DMS53 (cell line): Measurements from ENCODE around the gene GARS1.

ENCODE experiments used
- DNase-seq: peaks from one replicate; lab custom pipeline; 2025; lab: John Stamatoyannopoulos, UW

GARS1 gene

DNA sequence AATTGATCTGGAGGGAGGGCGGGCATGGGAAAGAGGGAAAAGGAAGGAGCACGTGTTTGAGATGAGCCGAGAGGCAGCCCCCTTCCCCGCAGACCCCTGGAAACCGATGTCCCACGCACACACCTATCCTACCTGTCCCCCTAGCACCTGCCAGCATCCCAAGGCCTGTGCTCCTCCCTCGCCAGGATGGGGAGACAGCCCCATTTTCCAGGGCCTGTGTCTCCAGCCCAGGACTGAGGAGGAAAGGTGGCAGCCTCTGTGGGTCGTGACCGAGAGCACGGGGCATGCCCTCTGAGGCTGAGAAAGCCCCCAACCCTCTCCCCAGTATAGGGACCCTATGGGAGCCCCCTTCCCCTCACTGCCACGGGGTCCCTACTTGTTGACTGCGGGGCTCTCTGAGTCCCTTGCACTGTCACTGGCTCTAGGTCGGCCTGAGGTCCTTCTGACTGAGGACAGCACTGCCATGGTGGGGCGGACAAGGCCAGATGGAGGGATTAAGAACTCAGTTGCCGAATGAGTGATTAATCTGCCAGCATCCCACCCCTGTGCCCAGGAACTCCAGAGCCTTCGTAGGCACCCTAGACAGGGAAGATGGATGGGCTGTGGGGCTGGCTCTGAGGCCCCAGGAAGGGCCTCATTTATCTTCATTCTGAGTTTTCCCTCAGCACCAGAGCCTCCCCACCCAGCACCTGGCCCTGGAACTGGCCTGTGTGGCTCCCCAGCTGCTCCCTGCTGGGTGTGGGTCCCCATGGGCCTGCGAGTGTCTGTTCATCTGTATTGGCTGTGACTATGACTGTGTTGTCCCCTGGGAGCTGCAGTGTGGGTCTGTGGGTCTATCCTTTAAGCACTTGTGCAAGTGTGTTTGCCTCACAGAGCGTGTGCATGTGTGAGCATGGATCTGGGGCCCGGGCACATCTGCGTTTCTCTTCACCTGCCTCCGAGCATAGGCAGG, 61.6 kb downstream of the GARS1 start:
- no peak for DNase-seq

DNA sequence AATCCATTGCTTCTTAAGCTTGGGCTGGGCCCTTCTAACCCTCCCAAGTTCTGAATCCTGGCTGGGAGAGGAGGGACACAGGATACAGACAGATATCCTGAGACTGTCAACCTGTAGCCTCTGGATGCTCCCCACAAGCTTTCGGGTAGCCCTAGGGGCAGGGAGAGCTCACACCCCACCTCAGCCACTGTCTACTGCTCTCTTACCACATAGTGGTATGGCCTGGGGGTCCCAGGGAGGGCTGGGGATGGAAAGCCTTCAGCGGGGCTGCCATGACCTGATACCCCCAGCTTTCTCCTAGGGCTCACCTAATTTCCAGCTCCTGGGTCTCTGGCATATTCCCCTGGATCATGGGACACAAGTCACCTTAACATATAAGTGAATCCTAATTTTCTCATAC, 62.5 kb downstream of the GARS1 start:
- DNase-seq, result no peak

DNA sequence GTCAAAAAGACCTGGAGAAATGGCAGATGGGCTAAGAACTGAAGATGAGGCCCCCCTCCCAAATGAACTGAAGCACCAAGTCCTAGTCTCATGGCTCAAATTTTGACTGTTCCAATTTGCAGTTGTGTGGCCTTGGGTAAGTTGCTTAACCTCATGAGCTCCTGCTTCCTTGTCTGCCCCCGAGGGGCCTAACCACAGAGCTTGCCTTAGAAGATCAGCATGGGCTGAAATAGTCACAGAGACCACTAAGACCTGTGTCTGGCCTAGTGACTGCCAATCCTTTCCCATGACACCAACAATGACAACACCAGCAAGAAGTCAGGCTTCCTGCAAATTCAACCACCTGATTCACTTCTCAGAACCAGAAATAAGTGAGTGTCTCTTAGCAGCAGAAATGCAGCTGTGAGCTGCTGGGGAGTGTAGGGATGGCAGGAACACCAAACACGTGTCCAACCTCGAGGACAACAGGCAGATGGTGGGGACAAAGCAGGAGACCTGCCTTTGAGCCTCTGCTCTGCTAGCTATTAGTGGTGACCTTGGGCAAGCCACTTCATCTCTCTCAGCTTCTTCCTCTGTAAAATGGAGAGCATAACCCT, 63.9 kb downstream of the GARS1 start:
- DNase-seq, result no peak

DNA sequence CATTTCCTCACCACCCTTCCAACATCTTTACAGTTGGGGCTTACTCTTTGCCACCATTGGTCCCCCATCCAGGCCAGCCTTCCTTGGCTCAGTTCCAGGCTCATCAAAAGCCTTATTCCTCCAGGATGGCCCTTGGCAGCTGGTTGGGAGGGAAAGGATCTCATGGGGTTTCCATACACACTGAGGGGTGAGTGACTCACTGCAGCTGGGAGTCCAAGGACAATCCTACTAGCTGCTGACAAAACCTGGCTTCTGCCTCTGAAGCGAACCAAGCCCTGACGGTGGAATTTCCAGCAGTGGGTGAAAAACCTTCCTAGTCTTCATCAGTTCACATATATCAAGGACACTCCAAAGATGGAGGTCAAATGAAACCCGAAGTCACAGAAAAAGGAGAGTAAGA, 64.6 kb downstream of the GARS1 start:
- DNase-seq, result peak; percentile 22

DNA sequence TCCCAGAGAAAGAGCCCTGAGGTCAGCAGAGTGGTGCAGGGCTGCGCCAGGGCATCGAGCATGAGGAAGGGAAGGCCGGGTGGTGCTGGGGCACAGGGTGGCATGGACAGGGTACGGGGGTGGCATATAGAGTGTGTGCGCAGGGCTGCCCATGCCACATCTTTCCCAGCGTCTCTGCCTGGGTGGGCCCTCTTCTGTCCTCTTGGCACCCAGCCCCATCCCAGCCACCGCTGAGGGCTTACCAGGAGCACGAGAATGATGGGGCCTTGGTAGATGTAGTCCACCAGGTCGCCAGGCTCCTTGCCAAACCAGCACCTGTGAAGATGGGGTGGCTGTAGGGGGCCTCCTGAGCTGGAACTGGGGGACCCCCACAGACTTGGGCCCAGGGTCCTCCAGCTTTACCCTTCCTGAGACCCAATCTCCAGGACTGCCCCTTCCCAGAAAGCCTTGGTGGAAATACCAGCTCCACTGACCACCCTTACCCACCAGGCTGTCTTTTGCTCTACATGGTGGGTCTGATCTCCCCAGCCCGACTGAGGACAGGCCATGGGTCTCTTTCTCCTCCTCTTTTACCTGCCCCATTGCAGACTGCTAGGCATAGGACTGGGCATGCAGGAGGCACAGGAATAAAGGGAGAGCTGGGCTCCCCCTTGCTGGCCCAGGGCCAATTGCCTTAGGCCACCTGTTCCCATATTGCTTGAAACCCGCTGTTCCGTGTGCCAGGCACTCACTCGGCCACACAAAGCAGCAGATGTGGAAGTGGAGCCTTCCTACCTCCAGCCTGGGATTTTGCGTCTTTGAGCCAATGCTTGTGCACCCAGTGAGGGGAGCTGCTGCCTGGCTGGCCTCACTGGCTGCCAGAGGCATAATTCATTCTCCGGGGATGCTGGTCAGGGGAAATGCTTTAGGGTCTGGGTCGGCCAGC, 65.9 kb downstream of the GARS1 start:
- peak; percentile 27 for DNase-seq

GRCh38 chr7:30661926-30662325, 67.2 kb downstream of the GARS1 start:
- no peak for DNase-seq

- DNase-seq, result no peak
Observed at GRCh38 chr7:30662431-30662939, 67.8 kb downstream of the GARS1 start.

DNA sequence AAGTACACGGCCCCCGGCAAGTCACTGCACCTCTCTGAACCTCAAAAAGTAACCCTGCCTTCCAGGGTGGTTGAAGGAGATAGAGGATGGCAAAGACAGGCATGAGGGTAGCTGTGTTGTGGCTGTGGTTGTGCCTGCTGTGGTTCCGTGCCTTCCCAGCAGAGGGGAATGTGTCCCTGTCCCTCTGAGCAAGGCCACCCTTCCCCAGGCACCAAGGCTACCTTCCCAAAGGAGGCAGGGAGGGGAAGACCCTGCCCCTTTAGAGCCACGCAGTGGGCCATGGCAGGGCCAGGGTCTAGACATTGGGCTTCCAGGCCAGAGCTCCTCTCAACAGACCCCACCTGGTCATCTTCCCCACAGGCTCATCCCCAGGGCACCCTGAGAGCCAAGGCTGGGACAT, 68.7 kb downstream of the GARS1 start:
- DNase-seq, result no peak

GRCh38 chr7:30664184-30664885, 69.7 kb downstream of the GARS1 start:
- no peak for DNase-seq

DNA sequence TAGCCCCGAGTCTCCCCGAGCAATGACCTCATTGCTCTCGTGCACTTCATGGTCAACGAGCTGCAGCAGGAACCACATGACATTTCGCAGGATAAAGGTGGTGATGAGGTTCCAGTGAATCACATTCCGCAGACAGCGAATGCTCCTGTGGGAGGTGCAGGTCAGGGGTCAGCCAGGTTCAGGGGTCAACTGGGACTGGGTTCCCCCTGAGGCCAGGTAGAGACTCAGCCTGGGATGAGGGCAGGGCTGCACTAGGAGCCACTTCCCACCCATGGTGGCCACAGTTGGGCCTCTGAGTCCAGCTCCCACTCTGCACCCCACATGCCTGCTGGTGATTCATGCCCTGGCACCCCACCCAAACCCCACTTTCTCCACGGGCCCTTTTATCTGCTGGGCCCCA, 70.4 kb downstream of the GARS1 start:
- no peak for DNase-seq

DNA sequence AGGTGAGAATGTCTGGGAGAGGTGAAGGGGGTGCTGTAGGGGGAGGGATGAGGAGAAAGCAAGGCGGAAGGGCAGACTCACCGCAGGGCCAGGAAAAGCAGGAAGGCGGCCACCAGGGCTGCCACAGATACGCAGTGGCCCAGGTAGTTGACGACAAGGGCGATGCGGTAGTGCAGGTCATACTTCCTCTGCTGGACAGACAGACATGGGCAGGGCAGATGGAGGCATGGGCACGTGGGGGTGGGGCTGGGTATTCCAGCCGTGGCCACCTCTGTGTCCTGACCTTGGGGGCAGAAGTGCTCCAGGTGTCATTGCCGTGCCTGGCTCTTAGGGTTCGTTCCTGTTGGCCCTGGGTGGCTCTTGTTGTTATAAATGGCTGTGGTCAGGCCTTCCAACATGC, 70.8 kb downstream of the GARS1 start:
- DNase-seq, result no peak

DNA sequence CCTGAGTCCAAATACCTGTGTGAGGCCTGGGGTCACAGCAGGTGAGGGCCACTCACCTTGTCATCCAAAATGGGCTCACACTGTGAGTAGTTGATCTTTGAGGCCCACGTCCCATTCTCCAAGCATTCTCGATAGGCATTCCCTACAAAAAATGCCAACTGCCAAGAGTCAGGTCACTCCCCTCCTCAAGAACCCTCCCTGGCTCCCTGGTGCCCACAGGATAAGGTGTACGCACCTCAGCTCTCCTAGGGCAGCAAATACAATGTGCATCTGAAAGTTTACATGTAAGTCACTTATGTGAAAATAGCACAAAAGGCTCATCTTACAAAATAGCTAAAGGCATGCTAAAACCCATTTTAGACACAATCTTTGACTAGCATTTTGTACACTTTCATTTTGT, 72.5 kb downstream of the GARS1 start:
- no peak for DNase-seq

- no peak for DNase-seq
Observed at GRCh38 chr7:30668102-30668501, 73.4 kb downstream of the GARS1 start.

GRCh38 chr7:30671793-30672465, 77.3 kb downstream of the GARS1 start:
- peak; percentile 75 for DNase-seq

DNA sequence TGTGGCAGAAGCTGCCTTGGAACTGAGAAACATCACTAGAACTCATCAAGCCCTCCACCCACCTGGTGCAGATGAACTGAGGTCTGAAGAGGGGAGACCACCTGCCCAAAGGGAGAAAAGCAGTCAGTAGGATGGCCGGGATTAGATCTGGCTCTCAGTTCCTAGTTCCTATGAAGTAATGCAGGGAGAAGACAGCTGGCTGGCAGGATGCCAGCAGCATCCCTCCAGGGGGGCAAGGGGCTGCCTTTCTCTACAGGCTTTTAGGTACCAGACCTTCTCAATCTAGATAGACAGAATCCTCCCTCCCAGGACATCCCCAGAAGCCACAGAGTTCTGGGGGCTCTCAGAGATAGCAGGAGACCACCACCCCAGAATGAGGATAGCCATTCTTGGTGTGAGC, 79.7 kb downstream of the GARS1 start:
- no peak for DNase-seq

DNA sequence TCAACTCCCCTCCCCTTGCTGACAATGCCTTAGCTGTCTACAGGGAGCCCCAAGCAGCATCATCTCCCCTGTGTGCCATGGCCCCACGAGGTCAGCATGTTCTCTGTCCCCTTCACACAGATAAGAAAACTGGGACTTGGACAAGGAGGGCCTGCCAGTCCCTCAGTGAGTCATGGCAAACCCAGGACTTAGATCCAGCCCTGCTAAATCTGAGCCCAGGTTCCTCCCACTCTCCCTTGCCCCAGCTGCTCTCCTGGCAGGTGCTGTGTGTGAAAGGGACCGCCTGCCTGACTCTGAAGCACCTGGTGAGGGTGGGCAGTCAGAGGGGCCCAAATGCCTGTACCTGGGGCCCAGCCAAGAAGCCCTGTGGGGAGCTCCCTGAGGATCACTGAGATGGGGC, 80.2 kb downstream of the GARS1 start:
- DNase-seq, result no peak

DNA sequence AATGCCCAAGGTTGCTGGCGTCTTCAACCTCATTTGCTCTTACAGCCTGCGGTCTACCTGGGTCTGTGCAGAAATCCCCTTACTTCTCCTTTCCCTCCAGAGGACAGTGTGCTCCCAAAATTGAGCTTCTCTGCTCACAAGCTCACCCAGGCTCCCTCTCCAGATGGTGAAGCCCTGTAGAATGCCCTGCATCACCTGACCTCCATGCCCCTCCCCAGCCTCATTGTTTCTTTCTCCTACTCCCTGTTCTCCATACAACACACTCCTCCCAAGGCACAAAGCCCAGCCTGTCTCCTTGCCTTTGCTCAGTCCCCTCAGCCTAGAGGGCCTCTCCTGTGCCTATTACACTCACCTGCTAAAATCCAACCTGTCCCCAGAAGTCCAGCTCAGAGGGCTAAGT, 84.1 kb downstream of the GARS1 start:
- peak; percentile 81 for DNase-seq

- DNase-seq, result peak; percentile 82
Observed at GRCh38 chr7:30679664-30680063, 85.0 kb downstream of the GARS1 start.

GRCh38 chr7:30681331-30681797, 86.7 kb downstream of the GARS1 start:
- peak; percentile 56 for DNase-seq

DNA sequence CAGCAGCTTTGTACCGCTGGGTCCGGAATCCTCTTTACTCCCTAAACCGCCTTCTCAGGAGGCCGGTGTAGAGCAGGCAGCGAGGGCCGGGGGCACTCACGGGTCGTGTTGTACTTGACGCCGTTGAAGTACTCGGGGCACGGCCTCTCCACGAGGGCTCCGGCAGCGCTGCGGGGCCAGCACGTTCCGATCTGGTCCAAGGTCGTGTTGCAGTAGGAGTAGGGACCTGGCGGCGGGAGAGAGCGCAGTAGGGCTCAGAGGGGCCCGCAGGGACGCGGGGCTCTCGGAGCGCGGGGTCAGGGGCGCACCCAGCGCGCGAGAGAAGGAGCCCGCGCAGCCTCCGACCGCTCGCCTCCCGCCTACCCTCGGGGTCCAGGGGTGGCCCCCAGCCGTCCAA, 87.1 kb downstream of the GARS1 start:
- peak; percentile 68 for DNase-seq
